IPS-20b (cell line): ENCODE measurements around the gene MYBPC1.
"Not testable (repeated sequence)": the region's sequence is repeated elsewhere in the genome, so short reads cannot be mapped to it uniquely, and the experiment has no call there.

Source experiments
- H3K27ac ChIP-seq: one replicate; pipeline ENCODE4 v1.5.1; 2013; ENCODE audit warnings: low read length
- H3K27me3 ChIP-seq: 2 replicates; pipeline ENCODE4 v1.6.1; 2013; ENCODE audit warnings: mild to moderate bottlenecking, low read length, inconsistent platforms; ENCODE audit not compliant: insufficient read depth
- H3K36me3 ChIP-seq: 2 replicates; pipeline ENCODE4 v1.6.1; 2013; ENCODE audit warnings: low read depth, mild to moderate bottlenecking, inconsistent platforms, low read length, moderate library complexity; ENCODE audit not compliant: insufficient read depth
- H3K4me1 ChIP-seq: 2 replicates; pipeline ENCODE4 v1.6.1; 2013; ENCODE audit warnings: mild to moderate bottlenecking, control low read depth, inconsistent platforms, low read length, moderate library complexity; ENCODE audit not compliant: insufficient read depth
- H3K4me3 ChIP-seq: 2 replicates; pipeline ENCODE4 v1.5.1; 2013; ENCODE audit warnings: mild to moderate bottlenecking, low read length, inconsistent platforms
- H3K9ac ChIP-seq: 2 replicates; pipeline ENCODE4 v1.6.1; 2013; ENCODE audit warnings: low read depth, mild to moderate bottlenecking, inconsistent platforms, low read length, moderate library complexity
- H3K9me3 ChIP-seq: 2 replicates; pipeline ENCODE4 v1.6.1; 2013; ENCODE audit warnings: mild to moderate bottlenecking, low read depth, low read length, inconsistent platforms; ENCODE audit not compliant: insufficient read depth

MYBPC1 gene

DNA sequence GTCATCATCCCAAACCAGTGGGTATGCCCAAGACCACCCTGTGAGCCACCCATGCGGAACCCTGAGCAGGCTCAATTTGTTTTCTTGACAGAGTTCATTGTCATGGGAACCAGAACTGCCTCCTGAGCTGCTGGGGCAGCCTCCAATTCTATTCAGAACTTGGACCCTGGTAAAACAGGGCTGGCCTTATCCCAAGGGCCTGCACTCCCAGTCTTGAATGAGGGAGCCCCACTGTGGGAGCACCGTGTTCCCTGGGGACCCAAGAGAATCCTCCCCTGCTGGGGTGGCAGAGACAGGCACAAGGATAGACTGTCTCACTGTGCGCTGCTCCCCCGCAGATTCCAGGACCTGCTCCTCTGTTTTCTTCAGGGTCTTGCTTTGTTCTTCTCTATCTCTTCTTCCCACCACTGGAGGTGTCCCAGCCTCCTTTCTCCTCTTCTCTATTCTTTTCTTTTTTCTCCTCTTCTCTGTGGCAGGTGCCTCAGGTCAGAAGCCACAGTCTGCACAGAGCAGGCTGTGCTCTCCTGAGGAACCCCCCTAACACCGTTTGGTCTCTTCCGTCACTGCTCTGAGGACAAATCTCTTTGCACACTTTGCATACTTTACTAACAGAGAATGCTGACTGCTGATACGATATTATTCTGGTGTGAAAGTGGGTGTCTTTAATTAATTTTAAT lies 71.4 kb downstream of the MYBPC1 start:
- Histone ChIP-seq H3K27me3 (no peaks in the 10 kb centered on the region), H3K36me3 (no peaks in the 10 kb centered on the region), H3K4me1 (peaks cover 3% of the 10 kb centered on the region; the same call in 1 of the 2 replicates), H3K9me3 (no peaks in the 10 kb centered on the region), H3K9ac (no peak overlapping the region), H3K4me3 (no peak overlapping the region), H3K27ac (no peak overlapping the region)

DNA sequence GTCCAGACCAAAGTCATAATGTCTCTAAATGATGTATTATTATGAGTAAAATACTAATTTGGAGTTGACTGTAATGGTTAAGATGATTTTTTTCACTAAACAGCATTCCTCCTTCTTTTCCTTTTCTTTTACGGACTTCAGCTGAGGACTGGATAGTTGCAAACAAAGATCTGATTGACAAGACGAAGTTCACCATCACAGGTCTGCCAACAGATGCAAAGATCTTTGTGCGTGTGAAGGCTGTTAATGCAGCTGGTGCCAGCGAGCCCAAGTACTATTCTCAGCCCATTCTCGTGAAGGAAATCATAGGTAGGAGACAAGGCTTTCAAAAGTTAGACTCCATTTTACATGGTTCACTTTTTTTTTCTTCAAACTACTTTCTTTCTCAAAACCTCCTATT lies 72.8 kb downstream of the MYBPC1 start:
- Histone ChIP-seq H3K36me3 (no peaks in the 10 kb centered on the region), H3K9me3 (no peaks in the 10 kb centered on the region), H3K4me3 (no peak overlapping the region), H3K4me1 (peaks cover 3% of the 10 kb centered on the region; the same call in 1 of the 2 replicates), H3K27ac (no peak overlapping the region), H3K9ac (no peak overlapping the region), H3K27me3 (no peaks in the 10 kb centered on the region)

DNA sequence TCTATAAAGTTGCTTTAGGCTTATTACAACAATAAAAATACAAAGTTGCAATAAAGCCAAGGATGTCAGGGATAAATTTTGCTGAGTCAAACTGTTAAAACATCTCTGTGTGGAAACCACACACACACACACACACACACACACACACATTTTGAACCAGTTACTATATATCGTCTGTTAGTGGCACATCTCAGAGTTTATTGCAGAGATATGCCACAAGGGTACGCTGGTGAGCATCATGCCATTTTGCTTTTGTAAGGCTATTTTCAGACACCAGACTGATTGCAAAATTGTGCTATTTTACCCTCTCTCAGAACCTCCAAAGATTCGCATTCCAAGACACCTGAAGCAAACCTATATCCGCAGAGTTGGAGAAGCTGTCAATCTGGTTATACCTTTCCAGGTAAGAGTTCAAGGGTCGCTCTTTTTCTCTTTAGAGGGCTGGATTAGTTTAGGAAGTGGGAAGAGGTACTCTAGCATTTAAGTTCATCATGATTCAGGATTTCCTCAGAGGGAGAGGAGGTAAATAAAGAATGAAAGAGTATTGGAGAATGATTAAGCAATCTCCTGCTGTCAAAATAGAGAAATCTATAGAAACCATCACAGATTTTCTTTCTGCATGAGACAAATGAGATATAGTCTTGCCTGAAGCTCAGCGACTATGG lies 75.4 kb downstream of the MYBPC1 start:
- H3K27ac ChIP-seq, result no peak overlapping the region
- no peaks in the 10 kb centered on the region for H3K36me3 ChIP-seq
- no peaks in the 10 kb centered on the region; the same call in 1 of the 2 replicates for H3K4me1 ChIP-seq
- no peak overlapping the region for H3K9ac ChIP-seq
- H3K27me3 ChIP-seq, result no peaks in the 10 kb centered on the region
- H3K9me3 ChIP-seq, result no peaks in the 10 kb centered on the region
- H3K4me3 ChIP-seq, result no peak overlapping the region

DNA sequence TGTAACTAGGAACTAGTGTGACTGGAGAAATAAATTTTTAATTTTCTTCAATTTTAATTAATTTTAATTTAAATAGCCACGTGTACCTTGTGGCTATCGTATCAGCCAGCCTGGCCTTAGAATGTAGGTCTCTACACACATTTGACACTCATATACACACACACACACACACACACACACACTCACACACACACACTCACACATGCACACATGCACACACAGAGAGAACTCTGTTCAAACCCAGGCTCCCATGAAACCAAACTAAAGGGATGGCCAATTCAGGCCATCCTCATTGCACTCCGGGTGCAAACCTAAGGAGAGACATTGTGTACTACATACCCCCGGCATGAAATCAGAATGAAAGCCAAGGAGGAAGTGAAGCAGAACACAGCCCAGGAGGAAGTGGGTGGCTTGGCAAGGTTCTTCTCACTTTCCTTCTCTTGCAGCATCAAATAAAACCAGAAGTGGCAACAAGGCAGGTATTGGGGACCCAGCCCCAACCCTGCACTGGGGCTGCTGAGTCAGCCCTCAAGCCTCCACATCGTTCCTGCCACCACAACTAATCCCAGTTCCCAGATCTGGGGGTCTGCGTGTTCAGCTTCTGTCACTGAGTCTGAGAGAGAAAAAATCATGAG lies 76.5 kb downstream of the MYBPC1 start:
- H3K9ac ChIP-seq, result no peak overlapping the region
- no peak overlapping the region for H3K27ac ChIP-seq

DNA sequence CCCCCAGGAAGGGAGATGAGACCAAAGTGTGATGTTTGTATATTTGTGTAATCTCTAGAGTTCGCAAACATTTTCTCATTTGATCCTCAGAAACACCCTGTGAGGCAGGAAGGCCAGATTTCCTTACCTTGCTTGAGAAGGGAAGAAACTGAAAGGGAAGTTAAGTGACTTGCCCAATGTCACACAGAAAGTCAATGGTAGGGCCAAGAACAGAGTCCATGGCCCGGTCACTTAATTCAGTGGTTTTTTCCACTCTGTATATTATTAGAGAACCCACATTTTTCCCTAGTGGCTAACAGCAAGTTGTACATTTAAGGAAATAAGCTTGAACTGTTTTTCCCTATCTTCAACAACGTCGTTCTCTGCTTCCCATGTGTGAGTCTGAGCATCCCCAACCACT lies 77.1 kb downstream of the MYBPC1 start:
- H3K9ac ChIP-seq, result no peak overlapping the region
- H3K27ac ChIP-seq, result no peak overlapping the region
- no peaks in the 10 kb centered on the region for H3K36me3 ChIP-seq
- H3K4me1 ChIP-seq, result no peaks in the 10 kb centered on the region
- H3K4me3 ChIP-seq, result no peak overlapping the region
- H3K27me3 ChIP-seq, result no peaks in the 10 kb centered on the region
- H3K9me3 ChIP-seq, result no peaks in the 10 kb centered on the region

More for the DNA sequence above, 76.5 kb downstream of the MYBPC1 start:
- no peaks in the 10 kb centered on the region for H3K36me3 ChIP-seq
- H3K4me1 ChIP-seq, result no peaks in the 10 kb centered on the region; the same call in 1 of the 2 replicates
- H3K9me3 ChIP-seq, result no peaks in the 10 kb centered on the region
- no peak overlapping the region for H3K4me3 ChIP-seq
- H3K27me3 ChIP-seq, result no peaks in the 10 kb centered on the region

DNA sequence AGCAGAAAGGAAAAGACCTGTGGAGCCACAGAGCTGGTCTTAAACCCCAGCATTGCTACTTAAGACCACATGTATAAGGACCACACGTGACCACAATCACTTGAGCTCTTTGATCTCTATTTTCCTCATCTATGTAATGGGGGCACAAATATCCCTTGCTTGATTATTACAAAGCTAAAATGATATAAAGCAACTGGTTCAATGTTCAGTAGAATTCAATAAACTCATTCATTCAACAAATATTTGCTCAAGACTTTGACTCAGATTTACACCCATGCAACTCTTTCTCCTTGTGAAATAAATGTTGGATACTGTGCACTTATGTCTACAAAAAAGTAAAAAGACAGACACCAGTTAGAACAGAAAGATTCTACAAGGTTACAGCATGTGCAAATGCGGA lies 80.8 kb downstream of the MYBPC1 start:
- no peak overlapping the region for H3K4me3 ChIP-seq
- no peaks in the 10 kb centered on the region for H3K27me3 ChIP-seq
- H3K9me3 ChIP-seq, result no peaks in the 10 kb centered on the region
- no peak overlapping the region for H3K27ac ChIP-seq
- no peaks in the 10 kb centered on the region for H3K36me3 ChIP-seq
- no peak overlapping the region for H3K9ac ChIP-seq
- H3K4me1 ChIP-seq, result no peaks in the 10 kb centered on the region

DNA sequence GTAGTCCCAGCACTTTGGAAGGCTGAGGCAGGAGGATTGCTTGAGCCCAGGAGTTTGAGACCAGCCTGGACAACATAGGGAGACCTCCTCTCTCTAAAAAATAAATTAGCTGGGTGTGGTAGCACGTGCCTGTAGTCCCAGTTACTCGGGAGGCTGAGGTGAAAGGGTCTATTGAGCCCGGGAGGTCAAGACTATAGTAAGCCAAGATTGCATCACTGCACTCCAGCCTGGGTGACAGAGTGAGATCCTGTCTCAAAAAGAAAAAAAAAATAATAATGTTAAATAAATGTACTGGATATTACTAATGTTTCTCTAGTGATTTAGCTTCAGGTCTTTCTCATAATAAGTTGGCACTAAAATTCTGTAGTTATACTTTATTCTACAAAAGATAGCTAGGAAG lies 81.7 kb downstream of the MYBPC1 start:
- H3K9ac ChIP-seq, H3K4me3 ChIP-seq, H3K27ac ChIP-seq, H3K4me1 ChIP-seq, H3K36me3 ChIP-seq, H3K27me3 ChIP-seq, H3K9me3 ChIP-seq: not testable (repeated sequence)

DNA sequence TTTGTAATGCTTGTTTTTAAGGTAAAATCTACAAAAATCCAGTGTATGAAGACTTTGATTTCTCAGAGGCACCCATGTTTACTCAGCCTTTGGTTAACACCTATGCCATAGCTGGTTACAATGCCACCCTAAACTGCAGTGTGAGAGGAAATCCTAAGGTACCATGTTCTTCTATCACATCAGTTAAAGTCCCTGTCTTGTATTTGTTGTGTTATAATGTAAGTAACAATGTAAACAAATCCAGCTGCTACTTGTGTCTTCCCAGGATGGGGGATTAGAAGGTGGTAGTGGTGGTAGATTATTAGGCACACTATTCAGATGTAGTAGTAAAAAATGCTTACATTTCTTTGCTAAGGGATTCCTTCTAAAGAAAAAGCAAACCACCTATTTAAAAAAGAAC lies 83.3 kb downstream of the MYBPC1 start:
- H3K36me3 ChIP-seq, result no peaks in the 10 kb centered on the region
- H3K9me3 ChIP-seq, result no peaks in the 10 kb centered on the region
- H3K27ac ChIP-seq, result no peak overlapping the region
- H3K4me1 ChIP-seq, result no peaks in the 10 kb centered on the region
- H3K9ac ChIP-seq, result no peak overlapping the region
- H3K27me3 ChIP-seq, result no peaks in the 10 kb centered on the region
- no peak overlapping the region for H3K4me3 ChIP-seq

DNA sequence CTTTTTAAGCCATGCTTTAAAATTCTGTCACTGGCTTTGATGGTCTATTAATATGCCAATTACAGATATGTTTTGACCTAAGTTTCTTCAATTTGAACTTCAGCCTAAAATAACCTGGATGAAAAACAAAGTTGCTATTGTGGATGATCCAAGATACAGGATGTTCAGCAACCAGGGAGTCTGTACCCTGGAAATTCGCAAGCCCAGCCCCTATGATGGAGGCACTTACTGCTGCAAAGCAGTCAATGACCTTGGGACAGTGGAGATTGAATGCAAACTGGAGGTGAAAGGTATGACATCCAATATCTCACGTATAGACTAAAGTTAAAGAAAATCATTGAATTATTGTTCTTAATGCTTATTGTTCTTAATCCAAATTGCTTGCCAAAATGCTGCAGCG lies 85.5 kb downstream of the MYBPC1 start:
- no peaks in the 10 kb centered on the region for H3K36me3 ChIP-seq
- H3K4me1 ChIP-seq, result 0 out of 2 replicates have a peak, but pooled peaks cover 6% of the 10 kb centered on the region
- no peaks in the 10 kb centered on the region for H3K27me3 ChIP-seq
- no peak overlapping the region for H3K9ac ChIP-seq
- no peak overlapping the region for H3K27ac ChIP-seq
- no peak overlapping the region for H3K4me3 ChIP-seq
- H3K9me3 ChIP-seq, result no peaks in the 10 kb centered on the region

DNA sequence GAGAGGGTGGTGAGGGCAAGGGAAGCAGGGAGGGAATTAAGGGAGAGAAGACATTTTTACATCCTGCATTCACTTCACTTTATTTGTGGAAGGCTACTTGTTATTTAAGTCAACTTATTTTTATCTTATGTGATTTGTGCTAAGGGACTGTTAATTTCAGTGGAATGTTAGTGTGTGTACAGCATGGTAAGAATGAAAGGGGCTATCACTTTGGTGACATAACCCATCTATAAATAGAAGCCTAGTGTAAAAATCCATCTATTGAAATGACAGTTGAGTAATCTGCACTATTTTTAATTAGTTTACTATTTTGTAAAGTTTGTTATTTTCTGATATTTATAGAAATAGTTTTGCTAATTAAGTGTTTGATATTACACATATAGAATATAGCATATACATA lies 85.9 kb downstream of the MYBPC1 start:
- 0 out of 2 replicates have a peak, but pooled peaks cover 6% of the 10 kb centered on the region for H3K4me1 ChIP-seq
- no peak overlapping the region for H3K4me3 ChIP-seq
- no peaks in the 10 kb centered on the region for H3K36me3 ChIP-seq
- no peaks in the 10 kb centered on the region for H3K9me3 ChIP-seq
- no peaks in the 10 kb centered on the region for H3K27me3 ChIP-seq
- no peak overlapping the region for H3K27ac ChIP-seq
- H3K9ac ChIP-seq, result no peak overlapping the region

DNA sequence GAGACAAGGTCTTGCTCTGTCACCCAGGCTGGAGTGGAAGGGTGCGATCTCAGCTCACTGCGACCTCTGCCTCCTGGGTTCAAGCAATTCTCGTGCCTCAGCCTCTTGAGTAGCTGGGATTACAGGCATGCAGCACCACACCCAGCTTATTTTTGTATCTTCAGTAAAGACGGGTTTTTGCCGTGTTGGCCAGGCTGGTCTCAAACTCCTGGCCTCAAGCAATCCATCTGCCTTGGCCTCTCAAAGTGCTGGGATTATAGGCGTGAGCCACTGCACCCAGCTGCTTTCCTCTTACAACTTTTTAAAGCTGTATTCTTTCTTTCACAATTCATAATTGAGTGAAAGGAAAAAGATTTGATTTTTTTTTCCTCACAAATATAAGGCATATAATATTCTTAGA lies 86.9 kb downstream of the MYBPC1 start:
- not testable (repeated sequence) for H3K4me3 ChIP-seq, H3K4me1 ChIP-seq, H3K9me3 ChIP-seq, H3K27ac ChIP-seq, H3K27me3 ChIP-seq, H3K9ac ChIP-seq, H3K36me3 ChIP-seq

DNA sequence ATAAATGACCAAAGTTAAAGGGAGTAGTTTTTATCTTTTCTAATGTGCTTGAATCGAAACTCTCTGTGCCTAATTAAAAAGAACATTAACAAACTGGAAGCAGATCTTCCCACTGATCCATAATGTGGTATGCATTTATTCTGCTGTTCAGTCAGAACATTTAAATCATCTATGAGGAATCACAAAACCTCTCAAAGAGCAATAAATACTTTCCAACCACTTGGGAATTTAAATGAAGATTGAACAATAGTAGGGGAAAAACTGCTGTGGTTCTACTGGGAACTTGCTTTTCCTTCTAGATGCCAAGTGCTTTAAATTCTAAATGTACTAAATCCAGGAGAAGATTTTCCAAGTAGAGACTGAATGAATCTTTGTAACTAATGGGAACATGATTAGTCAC lies 90.3 kb downstream of the MYBPC1 start:
- Histone ChIP-seq H3K9ac (no peak overlapping the region), H3K27ac (no peak overlapping the region), H3K36me3 (no peaks in the 10 kb centered on the region), H3K9me3 (no peaks in the 10 kb centered on the region), H3K4me3 (no peak overlapping the region), H3K4me1 (0 out of 2 replicates have a peak, but pooled peaks cover 6% of the 10 kb centered on the region), H3K27me3 (no peaks in the 10 kb centered on the region)
